Vagina (tissue), 2 donors: ENCODE data around the gene SH3BP5. TPM values are rescaled to one million over a fixed set of nuclear protein-coding genes. Genes with fewer than 3 reads are reported as not detected.

Experiments used
- DNase-seq, 2 donors: peaks; one replicate each; pipeline ENCODE4 v3.0.0-alpha.2; 2017; ENCODE audit errors: extremely low spot score in 2 of 2
- H3K27ac ChIP-seq: fragments of 200-600 bp; sonication (generic); one replicate; pipeline ENCODE4 v1.5.1; 2019
- H3K27me3 ChIP-seq: fragments of 200-600 bp; sonication (generic); one replicate; pipeline ENCODE4 v1.5.1; 2019
- H3K36me3 ChIP-seq, 2 donors: fragments of 200-600 bp; sonication (generic); one replicate each; pipeline ENCODE4 v1.5.1; 2017 to 2019
- H3K4me1 ChIP-seq: fragments of 200-600 bp; sonication (generic); one replicate; pipeline ENCODE4 v1.5.1; 2019
- H3K4me3 ChIP-seq, 2 donors: fragments of 200-600 bp; sonication (generic); 1 replicate in 1 of 2; 2 replicates in 1 of 2; pipeline ENCODE4 v1.5.1; 2016 to 2019
- H3K9me3 ChIP-seq: fragments of 200-600 bp; sonication (generic); one replicate; pipeline ENCODE4 v1.5.1; 2019
- POLR2A ChIP-seq, 2 donors: fragments of 450-650 bp; IDR thresholded peaks; one replicate each; pipeline ENCODE4 v1.6.1; 2017; ENCODE audit warnings: antibody characterized with exemption in 2 of 2, mild to moderate bottlenecking in 2 of 2, moderate library complexity in 2 of 2
- POLR2AphosphoS5 ChIP-seq, 2 donors: sonication (generic); formaldehyde crosslinking; IDR thresholded peaks; one replicate each; pipeline ENCODE4 v1.9.0; 2017; ENCODE audit warnings: antibody characterized with exemption in 2 of 2, mild to moderate bottlenecking in 2 of 2, low read depth in 1 of 2; ENCODE audit not compliant: insufficient read depth in 1 of 2
- intact Hi-C: fragments of 100-400 bp; cut with DNase I; formaldehyde crosslinking; loops from one replicate; pipeline ENCODE4 v1.15.1; 2023
- total RNA-seq: library from RNA; depleted of rRNA; stranded (reverse); fragments of >200 nt; gene quantifications from one replicate; pipeline ENCODE4 v1.2.3, GENCODE V29; 2016
- TF ChIP-seq, protein P1 (sequence below), 3 experiments: fragments of 450-650 bp in 2 of 3; fragments of 200-600 bp in 1 of 3; sonication (generic) in 1 of 3; IDR thresholded peaks; one replicate each; pipeline ENCODE4 v1.5.1; 2017 to 2019; ENCODE audit warnings: antibody characterized with exemption in 3 of 3, mild to moderate bottlenecking in 2 of 3, moderate library complexity in 2 of 3

Gene SH3BP5, protein sequence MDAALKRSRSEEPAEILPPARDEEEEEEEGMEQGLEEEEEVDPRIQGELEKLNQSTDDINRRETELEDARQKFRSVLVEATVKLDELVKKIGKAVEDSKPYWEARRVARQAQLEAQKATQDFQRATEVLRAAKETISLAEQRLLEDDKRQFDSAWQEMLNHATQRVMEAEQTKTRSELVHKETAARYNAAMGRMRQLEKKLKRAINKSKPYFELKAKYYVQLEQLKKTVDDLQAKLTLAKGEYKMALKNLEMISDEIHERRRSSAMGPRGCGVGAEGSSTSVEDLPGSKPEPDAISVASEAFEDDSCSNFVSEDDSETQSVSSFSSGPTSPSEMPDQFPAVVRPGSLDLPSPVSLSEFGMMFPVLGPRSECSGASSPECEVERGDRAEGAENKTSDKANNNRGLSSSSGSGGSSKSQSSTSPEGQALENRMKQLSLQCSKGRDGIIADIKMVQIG
- total RNA-seq: 78.6 TPM

DNA sequence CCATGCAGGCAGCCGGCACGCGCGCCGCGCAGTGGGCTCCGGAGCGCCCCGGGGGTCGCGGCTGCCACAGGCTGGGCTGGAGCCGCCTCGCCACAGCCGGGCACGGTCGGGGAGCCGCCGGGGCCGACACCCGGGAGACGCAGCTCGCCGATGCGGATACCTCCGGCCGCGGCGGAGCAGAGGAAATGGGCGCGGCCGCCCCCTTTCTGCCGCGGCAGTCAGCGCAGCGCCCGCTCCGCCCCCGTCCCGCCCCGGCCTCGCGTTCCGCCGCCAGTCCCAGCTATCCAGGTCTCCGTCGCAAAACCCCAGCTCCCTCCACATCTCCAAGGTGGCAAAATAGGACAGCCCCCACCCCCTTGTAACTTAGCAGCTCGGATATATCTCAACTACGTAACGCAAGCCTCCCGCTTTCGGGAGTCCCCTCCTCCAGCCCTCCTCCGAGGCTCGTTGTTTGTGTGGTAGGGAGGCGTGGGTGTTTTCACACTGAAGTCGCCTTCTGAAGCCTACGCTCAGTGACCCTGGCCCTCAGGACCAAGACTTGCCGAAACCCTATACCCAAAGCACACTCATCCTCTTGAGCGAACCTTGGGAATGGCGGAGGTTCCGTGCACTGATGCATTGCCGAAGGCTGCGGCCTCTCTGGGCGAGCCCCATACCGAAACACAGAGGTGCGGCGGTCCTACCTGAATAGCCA, at the start of gene SH3BP5:
SH3BP5 (minus strand) TSS at position 182 of the 694 bp plus-strand sequence; CDS start at position 4, 178 bp downstream.
- Histone ChIP-seq H3K27me3 (no peaks in the 10 kb centered on the region), H3K27ac (peak within 1 kb of the TSS; percentile 95), H3K9me3 (no peaks in the 10 kb centered on the region), H3K4me1 (peaks cover 38% of the 10 kb centered on the region), H3K4me3 (peak within 1 kb of the TSS; percentile 79 to 87), H3K36me3 (no peaks in the 10 kb centered on the region)
- intact Hi-C loops: loop anchor here (2.0 kb wide), 2 partner anchors 46 to 70 kb away; no protein-coding TSS in a partner anchor
- peak in 1 of 2 donors; percentile 88 for TF ChIP-seq POLR2A (IDR thresholded peaks at IDR 0.05)
- TF ChIP-seq, protein P1, sequence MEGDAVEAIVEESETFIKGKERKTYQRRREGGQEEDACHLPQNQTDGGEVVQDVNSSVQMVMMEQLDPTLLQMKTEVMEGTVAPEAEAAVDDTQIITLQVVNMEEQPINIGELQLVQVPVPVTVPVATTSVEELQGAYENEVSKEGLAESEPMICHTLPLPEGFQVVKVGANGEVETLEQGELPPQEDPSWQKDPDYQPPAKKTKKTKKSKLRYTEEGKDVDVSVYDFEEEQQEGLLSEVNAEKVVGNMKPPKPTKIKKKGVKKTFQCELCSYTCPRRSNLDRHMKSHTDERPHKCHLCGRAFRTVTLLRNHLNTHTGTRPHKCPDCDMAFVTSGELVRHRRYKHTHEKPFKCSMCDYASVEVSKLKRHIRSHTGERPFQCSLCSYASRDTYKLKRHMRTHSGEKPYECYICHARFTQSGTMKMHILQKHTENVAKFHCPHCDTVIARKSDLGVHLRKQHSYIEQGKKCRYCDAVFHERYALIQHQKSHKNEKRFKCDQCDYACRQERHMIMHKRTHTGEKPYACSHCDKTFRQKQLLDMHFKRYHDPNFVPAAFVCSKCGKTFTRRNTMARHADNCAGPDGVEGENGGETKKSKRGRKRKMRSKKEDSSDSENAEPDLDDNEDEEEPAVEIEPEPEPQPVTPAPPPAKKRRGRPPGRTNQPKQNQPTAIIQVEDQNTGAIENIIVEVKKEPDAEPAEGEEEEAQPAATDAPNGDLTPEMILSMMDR (IDR thresholded peaks at IDR 0.05): peak; percentile 57 to 74 (median 66)
- TF ChIP-seq POLR2AphosphoS5 (IDR thresholded peaks at IDR 0.05; ENCODE audit: insufficient read depth in 1 of 2, low read depth in 1 of 2): peak in 1 of 2 donors; percentile 44
- no peak for DNase-seq

DNA sequence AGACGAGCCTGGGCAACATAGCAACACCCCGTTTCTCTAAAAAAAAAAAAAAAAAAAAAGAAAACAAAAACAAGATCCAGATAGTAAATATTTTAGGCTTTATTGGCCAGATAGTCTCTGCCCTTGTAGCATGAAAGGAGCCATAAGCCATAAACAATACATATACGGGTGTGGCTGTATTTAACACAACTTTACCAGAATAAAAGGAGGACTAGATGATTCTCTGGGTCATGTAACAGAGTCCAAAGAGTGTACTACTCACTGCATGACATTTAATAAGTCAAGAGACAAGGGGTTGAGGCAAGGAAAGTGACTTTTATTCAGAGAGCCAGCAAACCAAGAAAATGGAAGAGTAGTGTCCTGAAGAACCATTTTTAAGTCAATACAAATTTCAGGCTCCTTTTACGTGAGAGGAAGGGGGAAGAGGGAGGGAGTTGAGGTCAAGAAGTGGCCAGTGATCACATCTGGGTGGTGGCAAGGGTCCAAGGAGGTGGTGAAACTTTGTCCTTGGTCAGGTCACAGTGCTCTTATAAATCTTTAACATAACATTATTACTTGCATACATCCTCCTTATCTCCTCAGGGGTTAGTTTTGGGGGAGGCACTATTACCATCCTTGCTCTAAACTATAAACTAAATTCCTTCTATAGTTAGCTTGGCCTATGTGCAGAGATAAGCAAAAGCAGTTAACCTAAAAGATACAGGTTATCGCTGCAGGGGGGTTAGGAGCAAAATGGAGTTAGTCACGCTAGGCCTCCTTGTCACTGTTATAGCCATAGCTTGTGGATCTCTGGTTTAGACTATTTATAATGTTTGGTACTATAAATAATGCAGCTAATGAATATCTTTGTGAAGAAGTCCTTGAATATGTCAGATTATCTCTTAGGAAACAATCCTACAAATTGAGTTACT, 48.8 kb upstream of the SH3BP5 start:
- intact Hi-C loops: no loop called here
- Histone ChIP-seq H3K4me3 (no peak overlapping the region), H3K27me3 (no peaks in the 10 kb centered on the region), H3K27ac (peak overlapping the region; percentile 24), H3K4me1 (peaks cover 5% of the 10 kb centered on the region), H3K36me3 (no peaks in the 10 kb centered on the region), H3K9me3 (peaks cover under 1% of the 10 kb centered on the region)
- DNase-seq: no peak
- TF ChIP-seq, protein P1 (IDR thresholded peaks at IDR 0.05): no peak
- TF ChIP-seq POLR2AphosphoS5 (IDR thresholded peaks at IDR 0.05; ENCODE audit: insufficient read depth in 1 of 2, low read depth in 1 of 2) (no peak), POLR2A (IDR thresholded peaks at IDR 0.05) (no peak)

DNA sequence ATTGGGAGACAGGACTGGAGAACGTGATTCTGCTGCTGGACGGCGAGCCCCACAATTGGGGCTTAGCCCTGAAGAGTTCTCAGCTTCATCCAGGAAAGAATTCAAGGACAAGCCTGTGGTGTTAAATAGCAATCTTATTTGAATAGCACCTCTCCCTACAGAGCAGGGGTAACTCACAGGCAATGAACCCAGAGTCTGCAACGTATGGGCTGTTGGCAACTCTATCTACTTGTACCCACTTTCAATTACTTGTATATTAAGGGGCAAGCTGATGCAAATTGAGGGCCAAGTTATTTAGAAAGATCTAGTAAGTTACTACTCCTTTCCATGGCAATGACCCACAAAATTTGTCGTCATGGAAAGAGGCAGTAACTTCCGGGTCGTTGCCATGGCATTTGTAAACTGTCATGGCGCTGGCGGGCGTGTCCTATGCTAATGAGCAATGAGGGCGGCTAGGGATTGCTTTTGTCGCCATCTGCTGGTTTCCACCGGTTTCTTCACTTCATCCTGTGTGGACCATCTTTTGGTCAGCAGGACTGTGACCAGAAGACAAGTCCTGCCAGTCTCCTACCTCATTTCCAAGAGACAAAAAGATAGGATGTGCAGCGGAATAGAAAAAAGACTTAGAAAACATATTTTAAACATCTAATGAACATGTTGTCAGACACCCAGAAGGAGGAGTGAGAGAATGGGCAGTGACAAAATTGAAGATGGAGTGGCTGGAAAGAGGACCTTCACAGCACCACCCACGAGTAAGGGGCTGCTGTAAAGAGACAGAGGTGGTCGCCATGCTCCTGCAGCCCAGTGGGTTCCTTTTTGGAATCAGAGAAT, 45.8 kb upstream of the SH3BP5 start:
- H3K27me3 ChIP-seq: no peaks in the 10 kb centered on the region
- TF ChIP-seq POLR2A (IDR thresholded peaks at IDR 0.05) (no peak), POLR2AphosphoS5 (IDR thresholded peaks at IDR 0.05; ENCODE audit: insufficient read depth in 1 of 2, low read depth in 1 of 2) (peak in 1 of 2 donors; percentile 92)
- TF ChIP-seq, protein P1 (IDR thresholded peaks at IDR 0.05): peak; percentile 67 to 97 (median 91)
- DNase-seq: peak in 1 of 2 donors; percentile 95
- H3K4me3 ChIP-seq: no peak overlapping the region
- peak overlapping the region; percentile 61 for H3K27ac ChIP-seq
- no peaks in the 10 kb centered on the region for H3K36me3 ChIP-seq
- intact Hi-C loops: loop anchor here (2.0 kb wide), 2 partner anchors 45 to 109 kb away; partner anchors contain the start of gene SH3BP5
- H3K4me1 ChIP-seq: peaks cover 5% of the 10 kb centered on the region
- no peaks in the 10 kb centered on the region for H3K9me3 ChIP-seq

DNA sequence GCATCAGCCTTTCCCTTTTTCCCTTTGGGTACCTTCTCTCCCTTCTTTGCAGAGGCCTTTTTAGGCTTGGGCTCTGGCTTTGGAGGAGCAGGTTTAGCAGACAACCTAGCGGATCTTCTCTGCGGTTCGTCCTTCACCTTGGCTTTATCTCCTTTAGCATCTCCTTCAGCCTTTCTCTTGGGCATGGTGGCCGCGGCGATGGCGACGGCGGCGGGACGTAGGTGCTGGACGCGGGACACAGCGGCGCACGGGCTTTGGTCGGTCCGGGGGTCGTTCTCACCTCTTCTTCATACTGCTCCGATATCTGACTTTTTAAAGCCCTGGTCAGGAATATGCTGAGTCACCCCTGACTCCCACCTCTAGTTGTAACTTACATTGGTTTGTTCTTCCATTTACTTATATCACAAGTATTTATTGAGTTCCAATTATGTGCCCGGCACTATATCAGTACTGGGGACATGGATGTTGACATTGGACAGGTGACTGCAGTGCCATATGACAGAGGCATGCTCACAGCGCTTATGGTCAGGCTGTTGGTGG, 43.1 kb upstream of the SH3BP5 start:
- H3K4me3 ChIP-seq: no peak overlapping the region
- DNase-seq: no peak
- no peak overlapping the region for H3K27ac ChIP-seq
- intact Hi-C loops: no loop called here
- no peaks in the 10 kb centered on the region for H3K36me3 ChIP-seq
- no peaks in the 10 kb centered on the region for H3K9me3 ChIP-seq
- H3K4me1 ChIP-seq: peaks cover 5% of the 10 kb centered on the region
- TF ChIP-seq POLR2AphosphoS5 (IDR thresholded peaks at IDR 0.05; ENCODE audit: insufficient read depth in 1 of 2, low read depth in 1 of 2) (no peak), POLR2A (IDR thresholded peaks at IDR 0.05) (no peak)
- TF ChIP-seq, protein P1 (IDR thresholded peaks at IDR 0.05): no peak
- H3K27me3 ChIP-seq: no peaks in the 10 kb centered on the region
